Fibroblast of the aortic adventitia (primary cell): ENCODE measurements around the gene C12orf43. TPM values are rescaled to one million over a fixed set of nuclear protein-coding genes. Genes with fewer than 3 reads are reported as not detected.

ENCODE experiments used
- DNase-seq: peaks from one replicate; pipeline ENCODE4 v3.0.0-alpha.2; 2010; ENCODE audit warnings: low read depth
- H3K4me3 ChIP-seq: 2 replicates; pipeline ENCODE4 v1.5.1; 2011; ENCODE audit warnings: low read depth, mild to moderate bottlenecking, control low read depth, low read length, moderate library complexity
- total RNA-seq: library from RNA; depleted of rRNA; stranded (reverse); fragments of >200 nt; gene quantifications from 2 replicates; pipeline ENCODE4 v1.2.3, GENCODE V29; 2012; ENCODE audit warnings: low replicate concordance
- TF ChIP-seq, protein P1 (sequence below): IDR thresholded peaks from 2 replicates; pipeline ENCODE4 v1.5.1; 2011; ENCODE audit warnings: mild to moderate bottlenecking, low read length, control low read depth, inconsistent platforms; ENCODE audit not compliant: insufficient read depth

Gene C12orf43
- total RNA-seq, 1 donor, result 12.7 TPM

DNA sequence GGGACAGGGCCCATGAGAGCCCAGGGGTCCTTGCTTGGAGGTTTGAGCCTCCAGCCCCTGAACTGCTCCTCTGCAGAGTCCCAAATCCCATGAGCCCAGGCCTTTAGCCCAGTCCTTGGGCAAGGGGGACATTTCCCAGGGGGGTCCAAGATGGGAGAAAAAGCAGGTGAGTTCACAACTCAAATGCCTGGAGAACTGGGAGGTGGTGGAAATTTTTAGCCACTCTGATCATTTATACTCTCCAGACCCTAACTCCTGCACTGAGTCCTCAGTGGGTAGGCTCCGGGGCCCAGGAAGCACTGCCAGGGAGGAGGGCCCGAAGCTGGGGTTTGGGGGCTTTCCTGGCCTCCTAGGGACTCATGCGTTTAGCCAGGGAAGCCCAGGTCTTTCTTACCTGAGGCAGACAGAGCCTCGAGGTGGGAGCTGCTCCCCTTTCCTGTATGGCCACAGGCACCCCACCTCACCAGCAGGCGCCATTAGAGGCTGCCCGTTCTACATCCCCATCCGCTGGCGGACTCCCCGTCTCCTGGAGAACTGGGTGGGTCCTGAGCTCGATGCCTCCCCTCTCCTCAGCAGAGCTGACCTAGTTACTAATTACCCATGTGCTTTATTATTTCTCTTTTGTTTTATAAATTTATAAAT is 36.9 kb downstream of the C12orf43 start:
- TF ChIP-seq, protein P1, sequence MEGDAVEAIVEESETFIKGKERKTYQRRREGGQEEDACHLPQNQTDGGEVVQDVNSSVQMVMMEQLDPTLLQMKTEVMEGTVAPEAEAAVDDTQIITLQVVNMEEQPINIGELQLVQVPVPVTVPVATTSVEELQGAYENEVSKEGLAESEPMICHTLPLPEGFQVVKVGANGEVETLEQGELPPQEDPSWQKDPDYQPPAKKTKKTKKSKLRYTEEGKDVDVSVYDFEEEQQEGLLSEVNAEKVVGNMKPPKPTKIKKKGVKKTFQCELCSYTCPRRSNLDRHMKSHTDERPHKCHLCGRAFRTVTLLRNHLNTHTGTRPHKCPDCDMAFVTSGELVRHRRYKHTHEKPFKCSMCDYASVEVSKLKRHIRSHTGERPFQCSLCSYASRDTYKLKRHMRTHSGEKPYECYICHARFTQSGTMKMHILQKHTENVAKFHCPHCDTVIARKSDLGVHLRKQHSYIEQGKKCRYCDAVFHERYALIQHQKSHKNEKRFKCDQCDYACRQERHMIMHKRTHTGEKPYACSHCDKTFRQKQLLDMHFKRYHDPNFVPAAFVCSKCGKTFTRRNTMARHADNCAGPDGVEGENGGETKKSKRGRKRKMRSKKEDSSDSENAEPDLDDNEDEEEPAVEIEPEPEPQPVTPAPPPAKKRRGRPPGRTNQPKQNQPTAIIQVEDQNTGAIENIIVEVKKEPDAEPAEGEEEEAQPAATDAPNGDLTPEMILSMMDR, result no peak
- no peak overlapping the region for H3K4me3 ChIP-seq
- DNase-seq, result no peak

DNA sequence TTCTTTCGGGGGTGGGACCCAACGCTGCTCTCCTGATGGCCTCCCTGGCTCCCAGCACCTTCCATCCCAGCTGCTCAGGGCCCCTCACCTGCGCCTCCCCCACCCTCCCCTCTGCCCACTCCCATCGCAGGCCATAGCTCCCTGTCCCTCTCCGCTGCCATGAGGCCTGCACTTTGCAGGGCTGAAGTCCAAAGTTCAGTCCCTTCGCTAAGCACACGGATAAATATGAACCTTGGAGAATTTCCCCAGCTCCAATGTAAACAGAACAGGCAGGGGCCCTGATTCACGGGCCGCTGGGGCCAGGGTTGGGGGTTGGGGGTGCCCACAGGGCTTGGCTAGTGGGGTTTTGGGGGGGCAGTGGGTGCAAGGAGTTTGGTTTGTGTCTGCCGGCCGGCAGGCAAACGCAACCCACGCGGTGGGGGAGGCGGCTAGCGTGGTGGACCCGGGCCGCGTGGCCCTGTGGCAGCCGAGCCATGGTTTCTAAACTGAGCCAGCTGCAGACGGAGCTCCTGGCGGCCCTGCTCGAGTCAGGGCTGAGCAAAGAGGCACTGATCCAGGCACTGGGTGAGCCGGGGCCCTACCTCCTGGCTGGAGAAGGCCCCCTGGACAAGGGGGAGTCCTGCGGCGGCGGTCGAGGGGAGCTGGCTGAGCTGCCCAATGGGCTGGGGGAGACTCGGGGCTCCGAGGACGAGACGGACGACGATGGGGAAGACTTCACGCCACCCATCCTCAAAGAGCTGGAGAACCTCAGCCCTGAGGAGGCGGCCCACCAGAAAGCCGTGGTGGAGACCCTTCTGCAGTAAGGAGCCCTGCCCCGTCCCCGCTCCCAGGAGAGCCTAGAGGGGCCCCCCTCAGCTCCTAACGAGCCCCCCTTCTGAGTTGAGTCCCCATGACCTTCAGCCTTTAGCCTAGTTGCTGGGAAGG is 37.7 kb downstream of the C12orf43 start, which contains the start of gene HNF1A:
TSS of gene HNF1A (plus strand) at position 248 of the 924 bp plus-strand sequence. CDS start at position 474, 226 bp downstream.
- no peak for DNase-seq
- H3K4me3 ChIP-seq, result no peak within 1 kb of the TSS
- TF ChIP-seq, protein P1, result no peak

DNA sequence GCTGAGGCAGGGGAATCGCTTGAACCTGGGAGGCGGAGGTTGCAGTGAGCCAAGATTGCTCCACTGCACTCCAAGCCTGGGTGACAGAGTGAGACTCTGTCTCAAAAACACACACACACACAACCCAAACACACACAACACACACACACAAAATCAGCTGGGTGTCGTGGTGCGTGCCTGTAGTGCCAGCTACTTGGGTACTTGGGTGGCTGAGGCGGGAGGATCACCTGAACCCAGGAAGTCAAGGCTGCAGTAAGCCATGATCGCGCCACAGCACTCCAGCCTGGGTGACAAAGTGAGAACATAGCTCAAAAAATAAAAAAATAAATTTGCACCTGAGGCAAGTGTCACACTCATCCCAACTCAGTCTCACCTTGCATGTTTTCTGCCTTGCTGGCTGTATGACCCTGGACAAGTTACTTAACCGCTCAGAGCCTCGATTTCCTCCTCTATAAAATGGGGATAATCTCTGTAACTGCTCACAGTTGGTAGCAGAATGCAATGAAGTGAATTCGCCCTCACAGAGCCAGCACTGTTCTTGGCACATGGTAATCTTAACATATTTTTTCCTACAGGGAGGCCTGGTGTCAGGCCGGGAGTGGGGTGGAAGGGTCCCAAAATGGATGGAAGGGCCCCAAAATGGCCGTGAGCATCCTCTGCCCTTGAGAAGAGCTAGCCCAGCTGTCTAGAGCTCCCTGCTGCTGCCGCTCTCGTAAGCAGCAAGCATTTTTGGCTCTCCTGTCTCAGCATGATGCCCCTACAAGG is 38.6 kb downstream of the C12orf43 start:
- no peak for DNase-seq
- no peak overlapping the region for H3K4me3 ChIP-seq
- TF ChIP-seq, protein P1, result no peak

DNA sequence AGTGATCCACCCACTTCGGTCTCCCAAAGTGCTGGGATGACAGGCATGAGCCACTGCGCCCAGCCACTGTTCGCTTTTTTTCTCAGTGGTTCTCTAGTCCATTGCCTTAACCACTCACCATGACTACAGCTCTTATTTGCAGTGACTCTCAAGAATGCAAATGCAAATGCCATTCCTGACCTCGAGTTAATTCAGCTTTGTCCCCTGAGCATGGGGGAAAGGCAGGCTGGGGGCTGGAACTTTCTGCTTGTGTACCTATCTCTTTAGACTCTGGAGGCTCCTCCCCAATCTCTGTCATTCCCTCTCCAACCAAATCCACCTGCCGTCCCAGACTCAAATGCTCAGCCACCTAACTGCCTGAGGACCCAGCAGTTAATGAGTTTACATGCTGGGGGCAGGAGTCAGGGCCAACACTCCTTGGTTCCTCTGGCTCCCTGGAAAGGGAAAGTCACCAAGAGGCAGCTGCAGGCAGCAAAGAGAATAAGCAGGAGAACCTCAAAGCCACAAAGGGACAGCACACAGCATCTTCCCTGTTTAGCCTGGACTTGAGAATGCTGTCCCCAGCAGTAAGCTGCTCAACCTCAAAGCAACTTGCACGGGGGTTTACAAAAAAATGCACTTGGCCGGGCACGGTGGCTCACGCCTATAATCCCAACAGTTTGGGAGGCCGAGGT is 43.3 kb downstream of the C12orf43 start:
- DNase-seq, result no peak
- TF ChIP-seq, protein P1, result no peak
- H3K4me3 ChIP-seq, result no peak overlapping the region

DNA sequence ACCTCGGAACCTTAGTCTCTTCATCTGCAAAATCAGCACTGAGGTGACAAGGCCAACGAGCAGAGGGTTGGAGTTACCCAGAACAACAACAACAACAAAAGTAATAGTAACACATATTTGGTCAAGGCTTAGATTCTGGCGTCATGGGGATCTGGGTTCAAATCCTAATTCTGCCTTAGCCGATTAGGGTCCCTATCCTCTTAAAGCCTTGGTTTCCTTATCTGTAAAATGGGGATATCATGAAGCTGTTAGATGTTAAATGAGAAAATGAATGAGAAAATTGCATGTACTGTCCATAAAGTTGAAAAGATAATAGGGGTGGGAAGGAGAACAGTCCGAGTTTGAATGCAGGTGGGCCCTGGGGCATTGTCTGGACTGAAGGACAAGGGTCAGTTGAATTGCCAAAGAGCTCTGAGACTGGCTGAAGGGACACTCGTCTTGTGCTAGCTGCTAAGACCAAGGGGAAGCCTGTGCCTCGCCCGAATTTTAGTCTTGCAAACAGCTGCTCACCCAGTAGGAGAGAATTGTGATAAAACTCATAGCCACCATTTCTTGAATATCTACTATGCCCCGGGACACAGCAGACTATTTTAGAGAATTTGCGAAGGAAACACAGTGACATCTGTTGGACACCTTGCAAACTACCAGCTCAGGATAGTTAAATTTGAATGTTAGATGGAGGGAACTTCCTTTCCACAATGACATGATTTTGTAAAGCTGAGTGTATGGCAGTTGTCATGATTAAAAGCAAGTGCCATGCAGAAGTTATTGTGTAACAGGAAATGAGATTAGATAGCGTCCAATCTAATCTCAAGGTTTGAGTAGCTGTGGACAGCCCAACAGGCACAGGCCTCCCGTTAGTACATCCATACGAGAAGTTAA is 44.7 kb downstream of the C12orf43 start:
- TF ChIP-seq, protein P1, result peak; percentile 83
- DNase-seq, result peak; percentile 78
- no peak overlapping the region for H3K4me3 ChIP-seq
